ENCODE measurements around the gene HS3ST3B1. TPM values are rescaled to one million over a fixed set of nuclear protein-coding genes. Genes with fewer than 3 reads are reported as not detected.

Gene HS3ST3B1
- total RNA-seq, 1 experiment from 2014 or later, result 2.4 TPM

- TF ChIP-seq ZBTB33 (IDR thresholded peaks at IDR 0.05; ENCODE audit: extremely low read depth, insufficient replicate concordance, low read length), result no peak
- TF ChIP-seq POLR2AphosphoS5 (IDR thresholded peaks at IDR 0.05; ENCODE audit: low read depth, low read length), result no peak
- TF ChIP-seq SIN3A (IDR thresholded peaks at IDR 0.05; ENCODE audit: low read depth), result no peak
These were observed 21.3 kb downstream of the HS3ST3B1 start (continued) for GRCh38 chr17:14321980-14322776.

DNA sequence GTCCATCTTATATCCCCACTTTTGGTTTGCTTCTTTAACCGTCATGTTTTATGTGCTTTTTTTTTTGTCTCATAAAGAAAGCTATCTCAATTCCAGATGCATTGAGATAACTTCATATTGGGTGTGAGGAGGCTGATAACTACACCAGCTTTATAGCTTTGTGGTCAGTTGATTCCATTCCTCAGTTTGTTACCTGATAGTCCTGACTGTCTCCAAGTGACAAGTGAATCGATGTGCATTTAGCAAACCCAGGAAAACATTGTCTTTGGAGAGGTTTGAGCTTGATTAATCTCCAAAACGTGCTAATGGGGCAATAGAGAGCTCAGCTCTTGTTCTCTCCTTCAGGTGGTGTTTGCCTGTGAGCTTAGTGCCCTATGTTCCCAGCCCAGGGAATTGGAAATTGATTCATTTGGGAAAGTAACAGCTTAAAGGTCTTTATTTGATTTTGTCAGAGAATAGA is 22.7 kb downstream of the HS3ST3B1 start:
- CTCF ChIA-PET, result no interaction called here
- ATAC-seq, result no peak

More for the DNA sequence above, 22.7 kb downstream of the HS3ST3B1 start:
- BruUV-seq (replicated peaks), result no TSS peak
- DNase-seq (ENCODE audit: low read depth, low spot score), result no peak
- no peak overlapping the region for H3K4me3 ChIP-seq (replicated peaks in 1 of 2; ENCODE audit: low read depth in 1 of 2, low read length in 2 of 2)
- no peaks in the 10 kb centered on the region for H4K20me1 ChIP-seq (ENCODE audit: insufficient read depth)
- no peak overlapping the region for H2AFZ ChIP-seq (ENCODE audit: low read depth, low read length, poor library complexity, severe bottlenecking)
- no peak overlapping the region for H3K9ac ChIP-seq (ENCODE audit: low read length)
- H3K9me2 ChIP-seq (ENCODE audit: insufficient read depth), result no peaks in the 10 kb centered on the region
- no peaks in the 10 kb centered on the region for H3K79me2 ChIP-seq (ENCODE audit: insufficient read depth, low read length)
- H3K4me1 ChIP-seq (ENCODE audit: control insufficient read depth in 1 of 2, insufficient read depth in 2 of 2, low read length in 2 of 2), result no peaks in the 10 kb centered on the region
- POLR2A ChIA-PET, result no interaction called here
- no peaks in the 10 kb centered on the region for H3K36me3 ChIP-seq (ENCODE audit: control insufficient read depth in 1 of 2, insufficient read depth in 2 of 2, low read length in 2 of 2)
- no peak overlapping the region for H3K4me2 ChIP-seq (ENCODE audit: low read length)
- no peak overlapping the region for H3K27ac ChIP-seq (ENCODE audit: low read depth, low read length)
- intact Hi-C loops (cut with micrococcal nuclease), result no loop called here
- H3K27me3 ChIP-seq (ENCODE audit: insufficient read depth, low read length), result peaks cover 7% of the 10 kb centered on the region; the same call in 1 of the 2 replicates
- H3K9me3 ChIP-seq (ENCODE audit: control insufficient read depth in 1 of 2, insufficient read depth in 1 of 2, low read depth in 1 of 2, low read length in 2 of 2), result no peaks in the 10 kb centered on the region
- TF ChIP-seq EZH2 (IDR thresholded peaks at IDR 0.05) (no peak), POLR2AphosphoS5 (IDR thresholded peaks at IDR 0.05; ENCODE audit: low read depth, low read length) (no peak), SRF (IDR thresholded peaks at IDR 0.05; ENCODE audit: low read depth) (no peak), SP1 (IDR thresholded peaks at IDR 0.05; ENCODE audit: low read depth) (no peak), POLR2A (IDR thresholded peaks at IDR 0.05; ENCODE audit: borderline replicate concordance, extremely low read depth, insufficient read depth, insufficient read length) (no peak), RAD21 (IDR thresholded peaks at IDR 0.05; ENCODE audit: low read depth) (no peak), EZH2phosphoT487 (IDR thresholded peaks at IDR 0.05; ENCODE audit: borderline replicate concordance) (no peak)
- RAD21 ChIA-PET (ENCODE audit: low non-redundant PET in 1 of 2, low total read pairs in 2 of 2, uncharacterized antibody in 2 of 2, unreplicated experiment in 2 of 2), result no interaction called here
